ENCODE results near the gene RSU1. TPM values are rescaled to one million over a fixed set of nuclear protein-coding genes. Genes with fewer than 3 reads are reported as not detected.

RSU1 gene
- total and polyA plus RNA-seq, 2 of the 13 experiments (the other 11 are each of a cell fraction or from before 2014, with no cell fraction given) = 32.3 to 35.1 TPM

GRCh38 chr10:16643502-16643901, 173.7 kb downstream of the RSU1 start:
- no peak for ATAC-seq
- Histone ChIP-seq H3K27me3 (ENCODE audit: control insufficient read depth in 1 of 2, insufficient read depth in 2 of 2, low read length in 2 of 2) (no peaks in the 10 kb centered on the region), H3K9ac (ENCODE audit: insufficient read depth, low read depth, low read length) (no peak overlapping the region), H3K79me2 (ENCODE audit: insufficient read depth, low read length) (no peaks in the 10 kb centered on the region), H4K20me1 (ENCODE audit: insufficient read depth, low read length) (no peaks in the 10 kb centered on the region), H3K4me2 (ENCODE audit: low read depth, low read length) (no peak overlapping the region), H3K4me1 (ENCODE audit: insufficient read depth, low read length) (no peaks in the 10 kb centered on the region), H3K27ac (ENCODE audit: extremely low read length, insufficient read depth, low read length) (no peak overlapping the region), H3K9me3 (ENCODE audit: low read length) (no peaks in the 10 kb centered on the region), H3K4me3 (replicated peaks in 1 of 3; ENCODE audit: insufficient read depth in 1 of 3, low read depth in 2 of 3, low read length in 3 of 3) (no peak overlapping the region), H2AFZ (ENCODE audit: low read length) (no peak overlapping the region), H3K36me3 (replicated peaks in 1 of 2; ENCODE audit: control insufficient read depth in 1 of 2, insufficient read depth in 2 of 2, low read length in 2 of 2) (no peaks in the 10 kb centered on the region)
- FAIRE-seq = no peak
- no peak for TF ChIP-seq MEF2D (CRISPR knock-in tag; IDR thresholded peaks at IDR 0.05)
- no peak for TF ChIP-seq HBP1 (CRISPR knock-in tag; IDR thresholded peaks at IDR 0.05; ENCODE audit: low read depth)
- TF ChIP-seq SIN3A (IDR thresholded peaks at IDR 0.05; ENCODE audit: borderline replicate concordance, low read depth, low read length) = no peak
- TF ChIP-seq NR2F6 (IDR thresholded peaks at IDR 0.05) = no peak
- no peak for TF ChIP-seq NR2F6 (CRISPR knock-in tag; IDR thresholded peaks at IDR 0.05)
- TF ChIP-seq ZNF770 (CRISPR knock-in tag; IDR thresholded peaks at IDR 0.05) = no peak
- TF ChIP-seq SNAI1 (CRISPR knock-in tag; IDR thresholded peaks at IDR 0.05; ENCODE audit: borderline replicate concordance) = no peak
- TF ChIP-seq DDIT3 (CRISPR knock-in tag; IDR thresholded peaks at IDR 0.05) = no peak
- no peak for TF ChIP-seq ZNF335 (CRISPR knock-in tag; IDR thresholded peaks at IDR 0.05)
- no peak for TF ChIP-seq ZNF292 (CRISPR knock-in tag; IDR thresholded peaks at IDR 0.05; ENCODE audit: borderline replicate concordance, low read depth)
- no peak for TF ChIP-seq ZBTB4 (CRISPR knock-in tag; IDR thresholded peaks at IDR 0.05; ENCODE audit: borderline replicate concordance)
- TF ChIP-seq KLF6 (CRISPR knock-in tag; IDR thresholded peaks at IDR 0.05) = no peak
- TF ChIP-seq ZNF10 (CRISPR knock-in tag; IDR thresholded peaks at IDR 0.05; ENCODE audit: borderline replicate concordance, low read depth) = no peak
- TF ChIP-seq AHR (CRISPR knock-in tag; IDR thresholded peaks at IDR 0.05) = no peak
- WGBS (ENCODE audit: low lambda C conversion rate) = 92% methylated on average over 3 of the region's 3 CpGs
- intact Hi-C loops (cut with micrococcal nuclease; ENCODE audit: unreplicated experiment) (no loop called here), in situ Hi-C loops (cut with HindIII; ENCODE audit: extremely low pct_ligation_motif_present, low pct_unique_long_range_greater_than_20kb) (no loop called here)
- POLR2A ChIA-PET = no interaction called here
- CTCF ChIA-PET (ENCODE audit: low intra/inter-chr PET ratio, low total read pairs) = no interaction called here
- DNase-seq (ENCODE audit: low spot score) = no peak
- no TSS peak for BruUV-seq (replicated peaks)

Data from HepG2 (cell line).